Ammon's horn (tissue), 1 donor: ENCODE measurements around the gene RAB41.
"Not testable (repeated sequence)": the region's sequence is repeated elsewhere in the genome, so short reads cannot be mapped to it uniquely, and the experiment has no call there.

ENCODE experiments used
- DNase-seq: peaks from one replicate; pipeline ENCODE4 v3.0.0-alpha.2; 2016; ENCODE audit warnings: low spot score

The RAB41 gene

GRCh38 chrX:70281951-70282350 lies at the start of gene RAB41:
Gene RAB41, plus strand, starts transcription at chrX:70282172. Its CDS starts 46 bp downstream, at chrX:70282218.
- no peak for DNase-seq

DNA sequence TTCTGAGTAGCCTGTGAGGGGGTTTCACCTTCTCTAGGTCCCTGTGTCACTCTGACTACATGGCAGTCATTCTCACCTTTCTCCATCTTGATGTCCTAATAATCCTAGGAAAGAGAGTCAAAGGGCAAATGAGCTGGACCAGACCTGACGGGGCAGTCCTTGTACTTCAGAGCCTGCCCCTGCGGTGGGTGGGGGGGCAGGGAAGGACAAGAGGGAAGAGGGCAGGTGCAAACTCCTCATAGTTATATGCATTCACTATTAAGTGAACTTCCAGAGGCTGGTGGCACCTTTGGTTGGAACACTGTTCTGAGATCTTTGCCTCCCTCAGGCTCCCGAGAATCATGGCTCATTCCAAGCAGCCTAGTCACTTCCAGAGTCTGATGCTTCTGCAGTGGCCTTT lies 47.6 kb upstream of the RAB41 start, which contains the start of gene AWAT1:
Gene AWAT1 (plus strand): TSS at position 301 of the 400 bp plus-strand sequence. CDS start 41 bp downstream, at position 342.
- no peak for DNase-seq

- no peak for DNase-seq
These were observed 41.2 kb upstream of the RAB41 start for GRCh38 chrX:70240751-70241150.

- DNase-seq, result no peak
These were observed 40.5 kb upstream of the RAB41 start for GRCh38 chrX:70241501-70241900.

- DNase-seq, result not testable (repeated sequence)
These were observed 38.4 kb upstream of the RAB41 start for GRCh38 chrX:70243601-70244000.

DNA sequence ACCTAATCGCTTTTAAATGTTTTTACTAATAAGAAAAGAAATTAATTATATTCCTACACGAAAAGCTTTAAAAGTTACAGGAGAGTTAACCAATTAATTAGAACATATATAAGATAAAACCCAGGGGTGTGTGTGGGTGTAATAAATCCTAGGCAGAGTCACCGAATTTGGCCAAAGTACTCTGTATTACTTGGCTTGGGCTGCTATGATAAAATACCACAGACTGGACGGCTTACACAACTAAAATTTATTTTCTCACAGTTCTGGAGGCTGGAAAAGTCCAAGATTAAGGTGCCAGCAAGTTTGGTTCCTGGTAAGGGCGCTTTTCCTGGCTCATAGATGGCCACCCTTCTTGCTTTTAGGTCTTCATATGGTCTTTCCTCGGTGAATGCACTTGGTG lies 37.1 kb upstream of the RAB41 start:
- no peak for DNase-seq

DNA sequence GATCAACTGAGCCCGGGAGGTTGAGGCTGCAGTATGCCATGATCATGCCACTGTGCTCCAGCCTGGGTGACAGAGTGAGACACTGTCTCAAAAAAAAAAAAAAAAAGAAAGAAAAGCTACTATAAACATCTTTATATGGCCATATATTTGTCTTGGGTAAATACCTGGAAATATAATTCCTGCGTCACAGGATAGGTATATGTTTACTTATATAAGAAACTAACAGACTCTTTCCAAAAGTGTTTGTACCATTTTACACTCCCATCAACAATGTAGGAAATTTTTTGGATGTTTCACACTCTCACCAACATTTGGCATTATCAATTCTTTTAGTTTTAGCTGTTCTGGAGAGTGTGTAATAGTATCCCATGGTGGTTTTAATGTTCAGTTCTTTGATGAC lies 34.7 kb upstream of the RAB41 start:
- no peak for DNase-seq

GRCh38 chrX:70252491-70252890 lies 29.5 kb upstream of the RAB41 start:
- no peak for DNase-seq

- DNase-seq, result no peak
These were observed 28.5 kb upstream of the RAB41 start for GRCh38 chrX:70253377-70254062.

DNA sequence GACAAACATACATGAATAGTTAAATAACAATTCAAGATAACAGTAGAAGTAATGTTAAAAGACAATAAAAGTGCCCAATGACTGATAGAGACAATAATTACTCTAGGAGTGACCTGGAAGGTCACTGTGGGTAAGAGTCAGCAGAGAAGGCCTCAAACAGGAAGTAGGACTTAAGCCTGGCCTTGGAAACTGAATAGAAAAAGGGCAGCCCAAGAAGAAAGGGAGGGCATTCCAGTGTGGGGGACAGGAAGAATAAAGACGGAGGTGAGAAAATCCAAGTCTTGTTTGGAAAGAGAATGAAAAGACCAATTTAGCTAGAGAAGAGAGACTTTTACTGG lies 27.9 kb upstream of the RAB41 start:
- DNase-seq, result no peak

DNA sequence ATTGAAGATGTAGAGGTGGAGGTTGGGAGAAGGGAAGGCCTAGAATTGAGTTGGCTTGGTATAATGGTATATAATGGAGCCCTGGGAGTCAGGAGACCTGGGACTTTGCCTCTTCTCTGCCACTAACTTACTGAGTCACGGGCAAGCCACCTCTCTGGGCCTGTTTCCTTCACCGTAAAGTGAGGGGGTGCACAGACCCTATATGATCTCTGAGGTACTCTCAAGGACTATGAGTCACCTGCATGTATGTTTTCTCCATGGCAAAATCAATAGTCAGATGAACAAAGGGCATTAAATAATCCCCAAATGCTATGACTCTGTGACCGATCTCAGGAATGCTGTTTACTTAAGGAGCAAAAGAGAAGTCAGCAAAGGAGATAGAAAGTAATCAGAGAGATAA lies 27.1 kb upstream of the RAB41 start:
- DNase-seq, result no peak

GRCh38 chrX:70255452-70255851 lies 26.5 kb upstream of the RAB41 start:
- no peak for DNase-seq

DNA sequence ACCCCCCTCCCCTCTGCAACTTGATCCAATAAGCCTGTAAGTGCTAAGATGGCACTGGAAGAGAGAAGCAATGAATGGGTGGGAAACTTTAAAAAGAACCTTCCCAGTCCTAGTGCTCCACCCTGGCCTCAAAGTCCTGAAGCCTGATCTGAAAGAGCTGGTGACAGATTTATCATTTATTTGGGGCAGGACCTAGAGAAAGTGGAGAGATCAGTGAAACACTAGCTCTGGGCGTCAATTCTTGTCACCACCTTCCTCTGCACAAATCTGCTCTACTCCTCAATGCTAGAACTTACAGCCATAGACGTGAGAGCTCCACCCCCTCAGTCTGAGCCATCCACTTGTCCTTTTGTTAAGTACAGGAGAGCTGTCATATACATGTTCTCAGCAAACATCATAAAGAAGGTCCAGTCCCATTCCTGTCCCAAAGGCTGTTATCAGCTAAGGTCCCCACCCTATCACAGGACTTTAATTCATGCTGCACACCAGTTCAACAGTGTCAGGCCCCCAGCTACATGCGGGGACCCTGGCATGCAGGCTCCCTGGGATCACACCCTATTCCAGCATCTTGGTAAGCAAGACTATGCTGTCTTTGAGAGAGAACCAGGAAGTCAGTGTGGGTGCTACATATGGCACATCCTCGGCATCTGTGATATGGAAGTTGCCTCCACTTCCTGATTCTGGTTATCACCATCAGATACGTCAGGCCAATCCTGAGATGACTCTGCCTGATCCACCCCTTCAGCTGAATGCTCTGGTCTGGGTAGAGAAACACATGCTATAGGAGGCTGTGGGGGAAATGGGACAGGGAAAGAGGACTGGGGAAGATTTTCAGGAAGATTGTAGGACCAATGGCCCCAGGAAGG lies 24.3 kb upstream of the RAB41 start:
- no peak for DNase-seq

DNA sequence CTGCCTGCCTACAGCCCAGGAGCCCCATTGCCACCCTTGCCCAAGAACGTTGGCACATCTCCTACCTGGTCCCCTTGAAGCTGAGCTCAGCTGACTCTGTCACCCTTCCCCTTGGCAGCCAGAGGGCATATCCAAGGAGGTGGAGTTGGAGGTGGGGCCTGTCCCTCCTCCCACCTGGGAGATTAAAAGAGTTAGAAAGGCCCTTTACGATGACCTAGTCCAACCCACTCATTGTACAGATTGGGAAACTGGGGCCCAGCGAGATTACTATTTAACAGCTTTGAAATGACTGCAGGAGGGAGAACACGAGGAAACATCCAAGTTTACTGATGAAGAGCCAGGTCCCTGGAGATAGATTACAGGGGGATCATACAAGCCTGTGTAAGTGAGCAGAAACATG lies 21.9 kb upstream of the RAB41 start, which contains the start of gene P2RY4:
Gene P2RY4 (minus strand): TSS at position 101 of the 400 bp plus-strand sequence. CDS start 580 bp downstream, outside the sequence.
- no peak for DNase-seq

DNA sequence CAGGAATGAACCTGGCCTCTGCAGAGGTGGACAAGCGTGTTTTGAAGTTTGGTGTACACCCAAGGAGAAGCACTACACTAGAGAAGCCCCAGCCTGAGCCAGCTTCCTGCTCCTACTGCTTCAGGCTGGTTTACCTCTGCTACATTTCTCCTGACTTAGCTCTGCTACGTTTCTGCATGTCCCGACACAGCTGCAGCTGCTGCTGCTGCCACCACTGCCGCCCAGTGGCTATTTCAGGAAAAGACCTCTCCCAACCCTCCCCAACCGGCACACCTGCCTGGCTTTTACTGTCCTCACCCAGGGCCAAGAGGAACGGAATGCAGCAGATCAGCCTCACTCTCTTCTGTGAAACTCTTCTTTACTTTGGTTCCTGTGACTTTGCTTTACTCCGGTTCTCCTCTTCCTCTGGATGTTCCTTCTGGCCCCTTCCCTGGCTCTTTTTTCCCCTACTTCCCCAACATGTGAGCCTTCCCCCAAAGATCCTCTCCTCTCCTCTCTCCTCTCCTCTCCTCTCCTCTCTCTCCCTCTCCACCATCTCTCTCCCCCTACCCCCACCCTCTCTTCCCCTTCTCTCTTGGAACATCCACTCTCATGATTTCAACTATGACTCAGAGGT lies 18.9 kb upstream of the RAB41 start:
- DNase-seq, result peak; percentile 2

GRCh38 chrX:70264784-70265183 lies 17.2 kb upstream of the RAB41 start:
- no peak for DNase-seq

DNA sequence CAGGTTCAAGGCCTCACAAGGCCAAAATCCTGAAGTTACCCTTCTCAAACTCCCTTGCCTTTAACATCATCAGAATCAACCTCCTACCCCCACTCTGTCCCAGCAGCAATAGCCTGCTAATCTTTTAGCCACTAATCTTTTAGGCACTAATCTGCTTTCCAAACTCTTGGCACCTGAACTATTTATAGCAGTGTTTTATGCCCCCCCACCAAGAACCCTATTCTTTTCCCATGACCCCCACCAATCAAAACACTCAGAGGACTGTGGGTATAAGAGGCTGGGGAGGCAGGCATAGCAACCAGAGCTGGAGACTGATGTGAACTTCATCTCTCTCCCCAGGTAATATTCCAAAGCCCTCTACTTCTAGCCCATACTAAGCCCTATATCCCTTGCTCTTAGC lies 13.9 kb upstream of the RAB41 start, which contains the start of gene ARR3:
Gene ARR3 (plus strand): TSS at position 301 of the 400 bp plus-strand sequence. CDS start 1,052 bp downstream, outside the sequence.
- DNase-seq, result no peak

GRCh38 chrX:70274029-70274428 lies 7.9 kb upstream of the RAB41 start:
- not testable (repeated sequence) for DNase-seq

- no peak for DNase-seq
These were observed 2.9 kb upstream of the RAB41 start for GRCh38 chrX:70279081-70279480.

GRCh38 chrX:70280573-70280972 lies 1.4 kb upstream of the RAB41 start:
- DNase-seq, result no peak

- DNase-seq, result no peak
These were observed 7.3 kb downstream of the RAB41 start for GRCh38 chrX:70289168-70289792.
